K562 (cell line): ENCODE measurements around the gene KIAA0825. TPM values are rescaled to one million over a fixed set of nuclear protein-coding genes. Genes with fewer than 3 reads are reported as not detected.

Experiments used
- C11orf30 ChIP-seq: fragments of 450-650 bp; IDR thresholded peaks from 2 replicates; pipeline ENCODE4 v1.6.1; 2016; ENCODE audit warnings: low read depth, mild to moderate bottlenecking
- CTBP1 ChIP-seq: fragments of 450-650 bp; IDR thresholded peaks from 2 replicates; pipeline ENCODE4 v1.6.1; 2016; ENCODE audit warnings: borderline replicate concordance
- GABPB2 ChIP-seq: fragments of 250-450 bp; sonication (Bioruptor Pico); conservative IDR thresholded peaks from 2 replicates; pipeline ENCODE4 v1.5.1; 2021; ENCODE audit warnings: mild to moderate bottlenecking
- HBP1 ChIP-seq: fragments of 450-650 bp; formaldehyde crosslinking; IDR thresholded peaks from 2 replicates; pipeline ENCODE4 v1.4.0; 2022; ENCODE audit warnings: missing genetic modification characterization
- HNRNPUL1 ChIP-seq: fragments of 200-400 bp; formaldehyde crosslinking; IDR thresholded peaks from 2 replicates; pipeline ENCODE4 v1.6.1; 2017; ENCODE audit warnings: low read length
- IFI16 ChIP-seq: fragments of 250-450 bp; sonication (Bioruptor Pico); IDR thresholded peaks from 2 replicates; pipeline ENCODE4 v2.1.2; 2022; ENCODE audit warnings: mild to moderate bottlenecking, inconsistent platforms
- KAT8 ChIP-seq: fragments of 450-650 bp; IDR thresholded peaks from 2 replicates; pipeline ENCODE4 v1.6.1; 2016; ENCODE audit warnings: low read depth, mild to moderate bottlenecking
- KDM4B ChIP-seq, 2 experiments: fragments of 450-650 bp in 1 of 2; sonication (generic) in 1 of 2; IDR thresholded peaks; 2 replicates each; pipeline ENCODE4 v1.6.1; 2016 to 2017; ENCODE audit warnings: borderline replicate concordance in 2 of 2, antibody characterized with exemption in 1 of 2, low read depth in 1 of 2, mild to moderate bottlenecking in 1 of 2
- KLF10 ChIP-seq: fragments of 250-450 bp; sonication (Bioruptor Pico); IDR thresholded peaks from 2 replicates; pipeline ENCODE4 v1.6.1; 2021; ENCODE audit warnings: matching md5 sums
- L3MBTL2 ChIP-seq: fragments of 450-650 bp; IDR thresholded peaks from 2 replicates; pipeline ENCODE4 v1.6.1; 2016; ENCODE audit warnings: mild to moderate bottlenecking, moderate library complexity
- LCOR ChIP-seq: sonication (generic); formaldehyde crosslinking; IDR thresholded peaks from 2 replicates; pipeline ENCODE4 v1.8.0; 2022; ENCODE audit warnings: mild to moderate bottlenecking, missing genetic modification reagents
- NFYB ChIP-seq: IDR thresholded peaks from 2 replicates; pipeline ENCODE4 v1.6.1; 2011; ENCODE audit warnings: mild to moderate bottlenecking, moderate library complexity; ENCODE audit not compliant: insufficient read length; ENCODE audit errors: extremely low read depth
- POLR2H ChIP-seq: IDR thresholded peaks from 2 replicates; pipeline ENCODE4 v1.6.1; 2016; ENCODE audit warnings: missing genetic modification characterization, low read depth, mild to moderate bottlenecking, control low read depth, missing compliant biosample characterization, moderate library complexity
- RFX1 ChIP-seq: fragments of 450-650 bp; IDR thresholded peaks from 2 replicates; pipeline ENCODE4 v1.6.1; 2016; ENCODE audit warnings: mild to moderate bottlenecking, moderate library complexity
- ZBTB7A ChIP-seq: IDR thresholded peaks from 2 replicates; pipeline ENCODE4 v1.6.1; 2011; ENCODE audit warnings: low read depth, mild to moderate bottlenecking, low read length, moderate library complexity, borderline replicate concordance; ENCODE audit not compliant: control insufficient read depth
- ZNF165 ChIP-seq: fragments of 250-450 bp; sonication (Bioruptor Pico); IDR thresholded peaks from 2 replicates; pipeline ENCODE4 v1.4.0; 2020; ENCODE audit warnings: borderline replicate concordance
- ZNF79 ChIP-seq: fragments of 250-450 bp; sonication (Bioruptor Pico); IDR thresholded peaks from 2 replicates; pipeline ENCODE4 v1.4.0; 2020; ENCODE audit warnings: low read depth, mild to moderate bottlenecking, moderate library complexity
- polyA plus RNA-seq, 8 experiments: library from polyadenylated mRNA; depleted of rRNA in 4 of 8; stranded (reverse) in 5 of 8; unstranded in 3 of 8; fragments of >200 nt; fragmentation: Nextera tagmentation in 2 of 8; fragmentation: Illumina TruSeq in 1 of 8; extraction: Ambion mirVana in 2 of 8; extraction: Trizol in 1 of 8; gene quantifications; 2 replicates each; pipeline versions ENCODE4 v1.2.1 to v1.2.3, GENCODE V29; 2011 to 2014; ENCODE audit warnings: inconsistent platforms in 1 of 8, missing spikeins in 1 of 8
- total RNA-seq, 7 experiments: library from RNA; depleted of rRNA in 6 of 7; stranded (reverse); fragments of >200 nt in 6 of 7; fragmentation: Illumina TruSeq in 2 of 7; extraction: Trizol in 2 of 7; gene quantifications; 2 replicates each; pipeline versions ENCODE4 v1.2.1 to v1.2.3, GENCODE V29; 2011 to 2021; ENCODE audit warnings: low replicate concordance in 1 of 7
- TF ChIP-seq, protein P1 (sequence below), 2 experiments: fragments of 450-650 bp; formaldehyde crosslinking in 1 of 2; IDR thresholded peaks; 2 replicates each; pipeline versions ENCODE4 v1.4.0 to v1.6.1; 2014 to 2020; ENCODE audit warnings: mild to moderate bottlenecking in 2 of 2, borderline replicate concordance in 1 of 2, low read depth in 1 of 2
- TF ChIP-seq, protein P2 (sequence below): fragments of 250-450 bp; sonication (Bioruptor Pico); IDR thresholded peaks from 2 replicates; pipeline ENCODE4 v1.8.0; 2021; ENCODE audit warnings: mild to moderate bottlenecking, moderate library complexity

The KIAA0825 gene
- total and polyA plus RNA-seq, 9 of the 15 experiments (the other 6 are each of a cell fraction or from before 2014, with no cell fraction given) = 0.05 to 0.36 (median 0.16) TPM; not detected in 1

DNA sequence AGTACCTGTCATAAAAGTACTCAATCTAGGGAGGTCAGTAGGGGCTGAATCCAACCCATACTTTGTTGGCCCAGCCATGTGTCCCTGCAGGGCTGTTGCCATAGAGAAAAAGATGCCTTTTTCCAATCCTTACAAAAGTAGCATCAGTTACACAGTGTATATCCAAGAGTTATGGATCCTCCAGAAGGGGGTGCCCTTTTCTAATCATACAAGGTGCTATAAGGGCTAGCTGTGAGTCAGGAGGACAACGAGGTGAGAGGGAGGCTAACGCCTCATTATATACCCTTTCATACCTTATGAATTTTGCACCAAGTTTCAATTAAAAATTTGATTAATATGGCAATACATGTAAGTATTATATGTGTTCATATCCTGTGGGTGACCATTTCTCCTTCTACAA lies 4.8 kb downstream of the KIAA0825 start (continued):
- no peak for TF ChIP-seq ZNF79 (CRISPR knock-in tag)
- TF ChIP-seq CTBP1 = 0 out of 2 replicates have a peak, but pooled peaks have one; percentile 21
- TF ChIP-seq L3MBTL2 = no peak
- TF ChIP-seq, protein P1, sequence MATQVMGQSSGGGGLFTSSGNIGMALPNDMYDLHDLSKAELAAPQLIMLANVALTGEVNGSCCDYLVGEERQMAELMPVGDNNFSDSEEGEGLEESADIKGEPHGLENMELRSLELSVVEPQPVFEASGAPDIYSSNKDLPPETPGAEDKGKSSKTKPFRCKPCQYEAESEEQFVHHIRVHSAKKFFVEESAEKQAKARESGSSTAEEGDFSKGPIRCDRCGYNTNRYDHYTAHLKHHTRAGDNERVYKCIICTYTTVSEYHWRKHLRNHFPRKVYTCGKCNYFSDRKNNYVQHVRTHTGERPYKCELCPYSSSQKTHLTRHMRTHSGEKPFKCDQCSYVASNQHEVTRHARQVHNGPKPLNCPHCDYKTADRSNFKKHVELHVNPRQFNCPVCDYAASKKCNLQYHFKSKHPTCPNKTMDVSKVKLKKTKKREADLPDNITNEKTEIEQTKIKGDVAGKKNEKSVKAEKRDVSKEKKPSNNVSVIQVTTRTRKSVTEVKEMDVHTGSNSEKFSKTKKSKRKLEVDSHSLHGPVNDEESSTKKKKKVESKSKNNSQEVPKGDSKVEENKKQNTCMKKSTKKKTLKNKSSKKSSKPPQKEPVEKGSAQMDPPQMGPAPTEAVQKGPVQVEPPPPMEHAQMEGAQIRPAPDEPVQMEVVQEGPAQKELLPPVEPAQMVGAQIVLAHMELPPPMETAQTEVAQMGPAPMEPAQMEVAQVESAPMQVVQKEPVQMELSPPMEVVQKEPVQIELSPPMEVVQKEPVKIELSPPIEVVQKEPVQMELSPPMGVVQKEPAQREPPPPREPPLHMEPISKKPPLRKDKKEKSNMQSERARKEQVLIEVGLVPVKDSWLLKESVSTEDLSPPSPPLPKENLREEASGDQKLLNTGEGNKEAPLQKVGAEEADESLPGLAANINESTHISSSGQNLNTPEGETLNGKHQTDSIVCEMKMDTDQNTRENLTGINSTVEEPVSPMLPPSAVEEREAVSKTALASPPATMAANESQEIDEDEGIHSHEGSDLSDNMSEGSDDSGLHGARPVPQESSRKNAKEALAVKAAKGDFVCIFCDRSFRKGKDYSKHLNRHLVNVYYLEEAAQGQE (IDR thresholded peaks at IDR 0.05; ENCODE audit: borderline replicate concordance) = peak; percentile 34; the same call in 1 of the 2 replicates
- TF ChIP-seq, protein P1 (CRISPR knock-in tag; IDR thresholded peaks at IDR 0.05; ENCODE audit: low read depth) = no peak
- TF ChIP-seq KLF10 (CRISPR knock-in tag) = no peak
- TF ChIP-seq C11orf30 = no peak
- TF ChIP-seq ZNF165 (CRISPR knock-in tag) = no peak
- no peak for TF ChIP-seq KAT8
- TF ChIP-seq RFX1 = peak; percentile 31; the same call in 1 of the 2 replicates
- TF ChIP-seq NFYB = no peak
- no peak for TF ChIP-seq POLR2H (tag)
- TF ChIP-seq IFI16 (CRISPR knock-in tag) = no peak
- no peak for TF ChIP-seq ZBTB7A
- no peak for TF ChIP-seq GABPB2 (CRISPR knock-in tag)
- TF ChIP-seq, protein P2, sequence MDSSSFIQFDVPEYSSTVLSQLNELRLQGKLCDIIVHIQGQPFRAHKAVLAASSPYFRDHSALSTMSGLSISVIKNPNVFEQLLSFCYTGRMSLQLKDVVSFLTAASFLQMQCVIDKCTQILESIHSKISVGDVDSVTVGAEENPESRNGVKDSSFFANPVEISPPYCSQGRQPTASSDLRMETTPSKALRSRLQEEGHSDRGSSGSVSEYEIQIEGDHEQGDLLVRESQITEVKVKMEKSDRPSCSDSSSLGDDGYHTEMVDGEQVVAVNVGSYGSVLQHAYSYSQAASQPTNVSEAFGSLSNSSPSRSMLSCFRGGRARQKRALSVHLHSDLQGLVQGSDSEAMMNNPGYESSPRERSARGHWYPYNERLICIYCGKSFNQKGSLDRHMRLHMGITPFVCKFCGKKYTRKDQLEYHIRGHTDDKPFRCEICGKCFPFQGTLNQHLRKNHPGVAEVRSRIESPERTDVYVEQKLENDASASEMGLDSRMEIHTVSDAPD = no peak
- no peak for TF ChIP-seq HBP1
- no peak for TF ChIP-seq KDM4B (IDR thresholded peaks at IDR 0.05; ENCODE audit: borderline replicate concordance in 2 of 2, low read depth in 1 of 2)
- no peak for TF ChIP-seq HNRNPUL1
- no peak for TF ChIP-seq LCOR (CRISPR knock-in tag)
